GM21723 (cell line): ENCODE data around the gene TCF15.
"Not testable (repeated sequence)": the region's sequence is repeated elsewhere in the genome, so short reads cannot be mapped to it uniquely, and the experiment has no call there.

Experiments used
- ATAC-seq: cut with Tn5 transposase; IDR thresholded peaks from one replicate; pipeline ENCODE4 v1.9.1; 2021; ENCODE audit warnings: mild to moderate bottlenecking, moderate library complexity; ENCODE audit not compliant: unreplicated experiment

Gene TCF15

DNA sequence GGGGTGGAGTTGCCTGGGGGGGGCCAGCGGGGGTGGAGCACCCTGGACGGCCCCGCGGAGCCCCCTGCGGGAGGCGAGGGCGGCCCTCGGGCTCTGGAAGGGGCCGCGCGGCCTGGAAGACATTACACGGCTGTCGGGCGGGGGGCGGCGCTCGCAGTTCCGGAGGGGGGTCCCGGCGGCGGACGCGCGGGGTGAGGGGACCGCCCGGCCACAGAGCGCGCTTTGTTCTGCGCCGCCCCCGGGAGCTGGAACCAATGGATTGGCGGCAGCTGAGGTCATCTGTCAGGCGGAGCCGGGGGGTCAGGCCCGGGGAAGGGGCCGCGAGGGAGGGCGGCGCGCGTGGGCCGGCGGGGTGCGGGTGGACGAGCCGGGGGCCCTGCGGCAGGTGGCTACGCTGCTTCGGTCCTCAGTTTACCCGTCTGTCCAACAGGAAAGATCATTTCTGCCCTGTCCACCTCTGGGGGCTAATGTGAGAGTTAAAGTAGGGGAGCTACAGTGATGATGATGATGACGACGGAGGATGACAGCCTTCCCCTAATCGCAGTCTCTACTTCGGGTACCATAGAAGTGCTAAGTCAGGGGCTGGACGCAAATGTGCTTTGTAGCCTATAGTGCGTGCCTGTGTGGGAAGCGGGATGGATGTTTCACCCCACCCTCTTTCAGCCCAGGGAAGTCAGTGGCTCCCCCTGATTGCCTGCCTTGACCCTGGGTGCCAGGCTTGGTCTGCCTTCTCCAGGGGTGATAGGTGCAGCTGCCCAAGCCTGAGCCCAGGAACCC is 32.5 kb upstream of the TCF15 start:
- no peak for ATAC-seq

DNA sequence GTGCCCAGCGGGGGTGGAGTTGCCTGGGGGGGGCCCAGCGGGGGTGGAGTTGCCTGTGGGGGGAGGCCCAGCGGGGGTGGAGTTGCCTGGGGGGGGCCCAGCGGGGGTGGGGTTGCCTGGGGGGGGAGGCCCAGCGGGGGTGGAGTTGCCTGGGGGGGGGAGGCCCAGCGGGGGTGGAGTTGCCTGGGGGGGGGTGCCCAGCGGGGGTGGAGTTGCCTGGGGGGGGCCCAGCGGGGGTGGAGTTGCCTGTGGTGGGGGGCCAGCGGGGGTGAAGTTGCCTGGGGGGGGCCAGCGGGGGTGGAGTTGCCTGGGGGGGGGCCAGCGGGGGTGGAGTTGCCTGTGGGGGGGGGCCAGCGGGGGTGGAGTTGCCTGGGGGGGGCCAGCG is 31.9 kb upstream of the TCF15 start:
- ATAC-seq, result not testable (repeated sequence)

DNA sequence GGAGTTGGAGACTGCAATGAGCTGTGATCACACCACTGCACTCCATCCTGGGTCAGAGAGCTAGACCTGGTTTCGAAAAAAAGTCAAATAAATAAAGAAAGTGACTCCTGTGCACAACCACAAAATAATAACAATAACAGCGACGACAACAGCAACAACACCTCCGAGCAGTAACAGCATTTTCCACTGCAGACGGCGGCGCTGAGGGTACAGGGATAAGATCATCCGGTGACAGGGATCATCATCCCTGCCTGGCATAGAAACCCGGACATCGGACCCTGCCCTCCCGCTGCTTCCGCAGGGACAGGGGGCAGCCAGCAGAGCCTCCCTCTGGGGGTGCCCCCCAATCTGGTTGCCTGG is 31.4 kb upstream of the TCF15 start:
- no peak for ATAC-seq

DNA sequence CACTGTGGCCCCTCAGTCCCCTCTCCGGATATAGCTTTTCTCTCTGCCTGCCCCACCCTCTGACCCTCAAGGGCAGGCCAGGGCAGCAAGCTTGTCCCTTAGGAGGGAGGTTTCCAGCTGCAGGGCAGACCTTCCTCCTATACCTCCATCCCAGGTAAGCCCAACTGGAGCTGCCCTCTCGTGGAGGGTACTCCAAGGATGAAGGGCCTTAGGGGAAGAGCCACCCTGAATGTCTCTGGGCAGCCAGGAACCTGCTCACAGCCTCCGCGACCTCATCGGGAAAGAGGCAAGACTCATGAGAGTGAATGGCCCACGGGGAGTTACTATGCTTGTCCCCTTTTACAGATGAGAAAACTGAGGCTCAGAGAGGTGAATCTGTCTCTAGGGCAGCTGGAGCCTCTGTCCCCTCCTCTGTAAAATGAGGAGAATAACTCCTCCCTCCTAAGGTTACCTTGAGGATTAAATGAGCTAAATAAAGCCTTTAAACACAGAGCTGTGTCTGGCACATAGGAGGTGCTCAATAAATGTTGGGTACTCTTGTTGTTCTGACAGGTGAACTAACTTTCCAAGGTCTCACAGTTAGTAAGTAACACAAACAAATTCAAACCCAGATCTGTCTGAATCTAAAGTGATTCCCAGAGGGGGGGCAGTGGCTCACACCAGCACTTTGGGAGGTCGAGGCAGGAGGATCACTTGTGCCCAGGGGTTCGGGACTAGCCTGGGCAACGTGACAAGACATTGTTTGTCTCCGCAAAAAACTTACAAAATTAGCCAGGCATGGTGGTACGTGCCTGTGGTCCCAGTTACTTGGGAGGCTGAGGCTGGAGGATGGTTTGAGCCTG is 30.8 kb upstream of the TCF15 start:
- no peak for ATAC-seq

DNA sequence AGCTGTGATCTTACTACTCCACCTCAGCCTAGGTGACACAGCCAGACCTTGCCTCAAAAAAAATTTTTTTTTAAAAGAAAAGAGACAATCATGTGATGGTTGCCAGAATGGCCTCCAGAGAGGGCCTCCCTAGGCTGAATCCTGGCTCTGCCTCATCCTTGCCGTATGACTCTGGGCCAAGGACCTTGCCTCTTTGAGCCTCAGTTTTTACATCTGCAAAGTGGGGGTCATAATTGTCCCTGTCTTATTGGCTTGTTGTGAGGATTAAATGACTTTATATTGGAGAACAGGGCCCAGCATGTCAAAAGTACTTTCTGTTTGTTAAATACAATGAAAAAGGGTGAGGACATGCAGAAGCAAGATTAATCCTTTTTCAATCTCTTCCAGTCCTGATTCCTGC is 28.5 kb upstream of the TCF15 start:
- no peak for ATAC-seq

DNA sequence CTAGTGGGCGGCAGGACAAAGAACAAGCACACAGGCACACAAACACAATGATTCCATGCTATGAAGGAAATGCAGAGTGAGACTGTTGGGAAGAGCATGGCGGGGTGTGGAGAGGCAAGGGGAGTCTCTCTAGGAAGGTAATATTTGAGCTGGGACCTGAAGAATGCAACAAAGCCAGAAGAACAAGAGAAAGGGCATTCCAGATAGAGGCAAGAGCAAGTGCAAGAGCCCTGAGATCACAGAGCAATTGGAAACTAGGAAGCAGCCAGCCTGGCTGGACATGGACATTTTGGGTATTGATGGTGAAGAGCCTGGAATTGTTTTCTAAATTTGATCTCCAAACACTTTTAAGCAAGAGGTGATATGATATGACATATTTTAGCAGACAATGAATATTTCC is 27.4 kb upstream of the TCF15 start:
- no peak for ATAC-seq

DNA sequence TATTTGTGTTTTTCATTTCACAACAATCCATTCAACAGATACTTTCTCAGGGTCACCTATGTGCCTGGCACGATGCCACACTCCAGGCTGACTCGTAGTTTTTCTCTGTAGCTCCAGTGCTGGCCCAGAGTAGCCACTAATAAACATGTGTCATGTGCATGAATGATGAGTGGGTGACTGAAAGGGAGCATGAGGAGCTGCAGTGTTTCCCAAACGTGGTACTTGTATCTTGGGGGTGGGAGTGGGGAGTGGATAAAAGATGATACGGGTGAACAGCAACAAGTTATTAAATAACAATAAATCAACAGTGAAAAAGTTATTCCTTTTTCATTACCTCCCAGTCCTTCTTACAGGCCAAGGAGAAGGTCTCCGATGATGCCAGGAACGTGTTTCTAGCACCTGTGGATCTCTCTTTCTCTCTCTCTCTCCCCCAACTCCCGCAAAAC is 25.8 kb upstream of the TCF15 start:
- no peak for ATAC-seq

DNA sequence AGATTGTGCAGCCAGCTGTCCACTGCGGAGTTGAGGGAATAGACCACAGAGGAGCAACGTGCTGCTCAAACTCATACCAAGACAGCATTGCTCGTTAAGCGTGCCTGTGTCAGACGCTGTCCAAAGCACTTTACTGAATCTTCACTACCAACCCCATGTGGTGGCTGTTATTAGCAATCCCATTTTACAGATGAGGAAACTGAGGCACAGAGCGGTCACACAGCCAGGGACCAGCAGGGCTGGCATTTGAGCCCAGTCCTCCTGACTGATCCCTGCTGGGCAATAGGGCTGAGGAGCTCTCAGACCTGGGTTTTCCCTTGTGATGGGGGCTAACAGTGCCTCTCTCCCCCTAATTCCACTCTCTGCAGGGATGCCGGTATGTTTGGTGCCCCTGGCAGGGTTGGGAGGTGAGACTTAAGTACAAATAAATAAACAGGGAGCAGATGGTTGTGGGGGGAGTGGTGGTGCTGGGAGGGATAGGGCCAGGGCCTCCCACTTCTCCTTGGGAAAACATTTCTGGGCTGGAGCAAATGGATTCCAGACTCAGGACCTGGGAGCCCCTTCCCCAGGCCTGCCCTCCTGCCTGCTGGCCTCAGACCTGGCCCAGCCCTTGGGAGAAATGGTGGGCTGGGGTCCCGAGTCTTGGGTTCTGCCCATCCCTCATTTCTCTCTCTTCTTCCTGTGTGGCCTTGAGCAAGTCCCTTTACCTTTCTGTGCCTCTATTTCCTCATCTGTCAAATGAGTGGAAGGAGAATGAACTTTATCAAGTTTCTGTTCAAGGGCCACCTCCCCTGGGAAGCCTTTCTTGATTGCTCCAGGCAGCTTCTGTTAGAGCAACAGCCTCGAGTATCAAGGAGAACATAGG is 25.2 kb upstream of the TCF15 start:
- no peak for ATAC-seq

DNA sequence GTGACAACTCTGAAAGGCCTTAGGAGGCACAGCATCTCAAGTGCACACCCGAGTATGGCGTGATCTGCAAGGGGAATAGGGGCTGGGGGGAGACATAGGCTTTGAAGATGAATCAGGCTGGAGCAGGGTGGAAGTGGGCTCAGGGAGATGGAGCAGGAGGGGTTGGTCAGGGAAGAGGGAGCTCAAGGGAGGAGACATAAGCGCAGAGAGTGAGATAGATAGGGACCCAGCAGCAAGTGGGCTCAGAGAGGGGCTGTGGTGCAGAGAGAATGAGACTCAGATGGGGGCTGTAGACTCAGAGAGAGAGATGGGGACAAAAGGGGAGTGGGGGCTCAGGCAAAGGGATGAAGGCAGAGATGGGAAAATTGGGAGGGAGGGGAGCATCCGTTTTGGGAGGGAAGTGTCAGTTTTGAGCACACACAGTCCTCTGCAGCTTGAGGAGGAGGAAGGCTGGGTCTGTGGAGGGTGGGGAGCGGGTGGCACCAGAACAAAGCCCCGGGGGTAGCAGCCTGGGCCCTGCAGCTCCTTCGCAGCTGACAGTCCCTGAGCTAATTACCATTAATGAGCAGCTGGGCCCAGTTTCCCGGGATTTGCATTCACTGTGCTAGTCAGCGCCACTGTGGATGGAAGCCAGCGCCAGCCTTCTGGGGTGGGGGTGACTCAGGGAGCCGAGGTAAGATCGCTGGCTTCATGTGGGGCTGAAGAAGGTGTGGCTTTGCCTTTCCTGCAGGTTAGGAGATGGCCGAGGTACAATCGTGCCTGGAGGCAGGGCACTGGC is 24.2 kb upstream of the TCF15 start:
- ATAC-seq, result no peak

DNA sequence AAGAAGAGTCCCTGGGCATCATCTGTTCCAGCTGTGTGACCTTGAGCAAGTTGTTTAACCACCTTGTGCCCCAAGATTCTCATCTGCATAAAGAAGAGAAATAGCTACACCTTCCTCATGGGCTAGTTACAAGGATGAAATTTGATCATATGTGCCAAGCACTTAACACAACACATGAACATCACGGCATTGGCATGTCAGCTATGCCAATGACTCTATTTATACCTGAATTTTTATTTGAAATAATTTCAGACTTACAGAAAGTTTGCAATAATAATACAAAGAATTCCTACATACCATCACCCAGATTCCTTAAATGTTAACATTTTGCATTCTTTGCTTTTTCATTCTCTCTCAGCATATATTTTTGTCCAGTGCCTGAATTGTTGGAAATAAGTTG is 21.0 kb upstream of the TCF15 start:
- no peak for ATAC-seq

DNA sequence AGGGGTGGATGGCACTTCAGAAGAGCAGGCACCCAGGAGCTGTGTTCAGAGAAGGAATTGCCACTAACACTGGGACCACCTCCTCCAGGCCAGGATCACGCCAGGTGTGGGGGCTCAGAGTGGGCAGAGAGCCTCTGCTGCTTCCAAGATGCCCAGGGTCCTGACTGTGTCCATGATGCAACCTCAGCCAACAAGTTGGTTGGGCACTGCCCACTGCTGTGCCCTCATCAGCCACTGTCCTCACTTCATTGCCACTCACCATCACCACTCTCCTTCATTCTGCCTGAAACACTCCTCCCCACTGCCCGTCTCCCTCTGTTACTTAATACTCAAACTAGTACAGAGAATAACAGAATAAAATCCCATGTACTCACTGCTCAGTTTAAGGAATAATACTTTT is 16.5 kb upstream of the TCF15 start:
- ATAC-seq, result no peak

DNA sequence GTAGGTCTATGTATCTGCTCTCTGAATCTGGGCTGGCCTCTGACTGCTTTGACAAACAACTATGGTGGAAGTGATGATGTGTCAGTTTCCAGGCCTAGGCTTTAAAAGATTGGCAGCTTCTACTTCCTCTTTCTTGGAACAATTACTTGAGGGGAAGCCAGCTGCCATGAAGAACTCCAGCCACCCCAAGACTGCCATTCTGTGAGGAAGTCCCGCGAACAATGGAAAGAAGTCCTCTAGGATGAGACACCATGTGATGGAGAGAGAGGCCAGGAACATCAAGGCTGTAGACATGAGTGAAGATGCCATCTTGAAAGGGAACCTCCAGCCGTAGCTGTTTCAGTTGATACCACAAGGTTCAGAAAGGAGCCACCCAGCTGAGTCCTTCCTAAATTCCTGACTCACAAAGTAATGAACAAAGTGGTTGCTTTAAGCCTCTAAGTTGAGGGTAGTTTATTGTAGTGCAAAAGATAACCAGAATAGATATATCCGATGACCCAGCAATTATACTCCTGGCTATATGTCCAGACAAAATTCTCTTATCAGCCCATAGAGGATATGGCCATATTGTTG is 15.3 kb upstream of the TCF15 start:
- no peak for ATAC-seq

DNA sequence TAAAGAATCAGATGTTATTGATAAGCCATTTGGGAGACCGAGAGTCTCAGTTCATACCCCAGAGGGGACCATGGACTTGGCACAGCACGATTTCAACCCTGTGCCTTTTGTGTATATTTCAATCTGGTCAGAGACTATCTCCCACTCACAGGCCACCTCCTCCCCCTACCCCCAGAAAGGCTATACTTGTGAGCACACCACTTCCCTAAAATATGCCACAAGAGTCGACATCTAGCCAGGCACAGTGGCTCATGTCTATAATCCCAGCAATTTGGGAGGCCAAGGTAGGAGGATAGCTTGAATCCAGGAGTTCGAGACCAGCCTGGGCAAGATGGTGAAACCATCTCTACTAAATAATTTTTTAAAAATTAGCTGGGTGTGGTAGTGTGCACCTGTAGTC is 13.6 kb upstream of the TCF15 start:
- no peak for ATAC-seq

DNA sequence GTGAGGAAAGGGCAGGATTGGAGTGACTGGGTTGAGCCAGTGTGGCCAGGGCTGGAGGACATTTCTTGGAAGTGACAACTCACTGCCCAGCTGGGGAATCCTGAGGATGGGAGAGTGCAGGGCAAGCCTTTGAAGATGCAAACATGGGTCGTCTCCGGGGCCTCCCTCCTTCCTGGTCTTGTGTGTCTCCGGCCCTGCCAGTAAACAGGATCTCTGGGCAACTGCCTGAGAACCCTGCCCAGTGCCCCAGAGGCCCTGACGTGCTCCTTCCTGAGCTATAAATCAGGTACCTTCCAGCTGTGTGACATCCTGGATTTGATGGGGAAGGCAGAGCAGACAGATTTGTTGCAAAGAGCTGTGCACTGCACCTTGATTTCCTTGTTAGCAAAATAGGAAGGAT is 12.9 kb upstream of the TCF15 start:
- ATAC-seq, result no peak

DNA sequence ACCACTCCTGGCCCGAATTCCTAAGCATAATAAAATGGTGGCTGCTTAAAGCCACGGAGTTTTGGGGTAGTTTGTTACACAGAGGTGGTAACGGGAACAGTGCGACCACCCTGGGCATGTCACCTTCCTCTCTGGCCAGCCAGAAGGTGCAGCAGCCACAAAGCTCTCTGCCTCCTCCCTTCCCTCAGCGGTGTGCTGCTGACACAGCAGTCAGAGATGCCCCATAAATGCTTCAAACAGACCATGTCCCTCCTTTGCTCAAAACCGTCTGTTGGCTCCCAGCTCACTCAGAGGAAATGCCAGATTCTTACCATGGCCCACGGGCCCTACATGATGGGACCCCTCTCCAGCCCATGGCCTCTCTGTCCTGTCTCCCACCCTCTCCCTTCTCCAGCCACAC is 12.1 kb upstream of the TCF15 start:
- ATAC-seq, result no peak

DNA sequence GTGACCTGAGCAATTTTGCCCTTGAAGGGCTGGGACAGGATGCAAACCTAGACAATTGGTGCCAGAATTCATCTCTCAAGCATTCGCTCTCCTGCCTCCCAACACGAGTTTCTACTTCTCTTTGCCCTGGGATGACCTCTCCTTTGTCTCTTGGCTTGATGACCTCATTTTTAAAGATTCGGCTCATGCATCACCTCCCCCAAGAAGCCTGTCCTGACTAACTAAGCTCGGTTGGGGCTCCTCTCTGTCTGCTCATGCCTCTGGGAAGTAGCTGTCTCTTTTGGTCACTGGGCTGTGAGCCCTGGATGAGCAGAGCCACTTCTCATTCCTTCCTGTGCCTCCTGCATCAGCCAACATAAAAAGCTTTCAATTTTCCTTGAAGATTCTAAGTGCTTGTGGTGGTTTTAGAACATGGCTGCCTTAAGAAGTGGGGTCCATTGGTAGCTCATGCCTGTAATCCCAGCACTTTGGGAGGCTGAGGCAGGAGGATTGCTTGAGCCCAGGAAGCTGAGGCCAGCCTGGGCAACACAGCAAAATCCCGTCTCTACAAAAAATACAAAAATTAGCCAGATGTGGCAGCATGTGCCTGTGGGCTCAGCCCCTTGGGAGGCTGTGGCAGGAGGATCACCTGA is 11.1 kb upstream of the TCF15 start:
- ATAC-seq, result no peak

DNA sequence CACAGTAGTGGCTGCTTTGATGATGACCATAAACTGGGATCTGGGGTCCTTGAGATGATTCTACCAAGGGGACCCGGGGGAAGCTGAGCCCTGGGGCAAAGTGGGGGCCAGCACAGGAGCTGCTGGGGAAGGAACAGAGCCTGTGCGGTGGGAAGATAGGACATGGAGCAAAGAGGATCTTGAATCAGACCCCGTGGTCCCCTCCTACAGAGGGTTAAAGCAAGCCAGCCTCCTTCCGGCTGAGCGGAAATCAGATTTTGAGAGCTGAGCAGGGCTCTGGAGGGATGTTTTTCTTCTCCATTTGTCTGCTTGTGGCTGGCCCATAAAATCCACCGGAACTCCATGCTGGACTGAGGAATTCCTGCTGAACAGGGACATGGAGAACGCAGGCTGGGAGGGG is 10.1 kb upstream of the TCF15 start:
- ATAC-seq, result no peak

DNA sequence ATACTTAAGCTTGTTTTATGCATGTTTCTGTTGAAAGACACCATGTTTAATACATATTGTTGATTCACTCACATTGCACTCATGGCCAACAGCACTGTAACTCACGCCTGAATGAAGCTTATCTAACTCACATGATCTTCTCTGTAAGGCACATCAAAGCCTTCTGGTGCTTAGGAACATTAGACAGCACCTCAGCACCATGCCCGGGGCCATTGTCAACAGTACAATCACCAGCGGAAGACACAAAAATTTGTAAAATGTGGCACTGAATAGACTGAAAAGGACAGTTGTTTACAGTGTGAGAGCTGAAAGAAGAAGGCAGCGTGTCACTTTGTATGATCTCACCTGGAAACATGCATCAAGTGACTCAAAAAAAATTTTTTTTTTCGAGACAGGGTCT is 8.9 kb upstream of the TCF15 start:
- ATAC-seq, result no peak

DNA sequence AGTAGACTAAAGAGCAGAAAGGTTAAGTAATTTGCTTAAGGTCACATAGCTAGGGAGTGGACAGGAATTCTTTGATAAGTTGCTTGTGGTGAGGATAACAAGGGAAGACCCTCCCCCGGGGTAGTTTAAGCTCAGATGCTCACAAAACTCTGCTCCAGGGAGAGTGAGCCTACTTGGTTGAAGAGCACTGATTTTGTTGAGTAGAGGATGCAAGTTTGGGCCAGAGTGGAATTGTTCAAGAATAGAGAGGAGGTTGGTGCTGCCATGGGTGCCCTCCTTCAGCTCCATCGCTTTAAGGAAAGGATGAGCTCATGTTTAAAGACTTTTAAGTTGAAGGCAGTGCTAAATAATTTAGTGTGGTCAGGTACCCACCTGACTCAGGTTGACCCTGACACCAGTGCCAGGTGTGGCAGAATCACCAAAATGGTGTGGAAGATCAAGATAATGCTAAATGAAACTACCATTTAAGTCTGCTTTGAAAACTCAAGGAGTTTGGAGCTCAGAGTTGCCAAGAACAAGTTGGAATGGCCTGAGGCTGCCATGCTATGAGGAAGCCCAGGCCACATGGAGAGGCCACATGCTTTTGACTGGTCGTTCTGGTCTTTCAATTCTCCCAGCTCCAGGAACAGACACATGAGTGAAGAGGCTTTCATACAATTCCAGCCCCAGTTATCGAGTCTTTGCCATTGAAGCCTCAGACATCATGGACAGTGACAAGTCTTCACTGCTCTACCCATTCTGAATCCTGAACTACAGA is 8.0 kb upstream of the TCF15 start:
- no peak for ATAC-seq
